ENCODE measurements around the gene NID2. TPM values are rescaled to one million over a fixed set of nuclear protein-coding genes. Genes with fewer than 3 reads are reported as not detected.

Gene NID2
- total and polyA plus RNA-seq, 4 donors, result 3.4 to 116 (median 7.8) TPM

GRCh38 chr14:52080808-52081755 is 12.2 kb upstream of the NID2 start:
- DNase-seq (no peak), ATAC-seq (ENCODE audit: insufficient read depth, low FRiP score) (no peak)
- no peak for TF ChIP-seq CTCF (IDR thresholded peaks at IDR 0.05; ENCODE audit: control extremely low read depth, extremely low read depth)
- Histone ChIP-seq H3K9me3 (ENCODE audit: control insufficient read depth in 4 of 4, insufficient read depth in 3 of 4, low read length in 3 of 4) (peaks cover 0 to 5% (median 0%) of the 10 kb centered on the region in 4 donors), H3K4me3 (no peak overlapping the region), H3K27me3 (ENCODE audit: control insufficient read depth in 3 of 3, insufficient read depth in 3 of 3, low read length in 2 of 3) (no peaks in the 10 kb centered on the region), H3K27ac (ENCODE audit: low read depth in 1 of 2, low read length in 1 of 2) (peak overlapping the region in 1 of 2 donors; percentile 9), H3K9ac (ENCODE audit: insufficient read depth in 1 of 2, low read length in 2 of 2) (no peak overlapping the region), H3K4me1 (ENCODE audit: control insufficient read depth in 5 of 5, insufficient read depth in 5 of 5, low read length in 5 of 5) (peaks cover 0 to 18% (median 4%) of the 10 kb centered on the region in 5 donors), H3K36me3 (ENCODE audit: control insufficient read depth in 4 of 4, insufficient read depth in 4 of 4, low read length in 4 of 4) (no peaks in the 10 kb centered on the region)
- WGBS, 2 donors, result 70 to 81% methylated on average over 4 of the region's 4 CpGs

GRCh38 chr14:52080158-52080800 is 11.4 kb upstream of the NID2 start:
- Histone ChIP-seq H3K36me3 (ENCODE audit: control insufficient read depth in 4 of 4, insufficient read depth in 4 of 4, low read length in 4 of 4) (no peaks in the 10 kb centered on the region), H3K4me3 (no peak overlapping the region), H3K27me3 (ENCODE audit: control insufficient read depth in 3 of 3, insufficient read depth in 3 of 3, low read length in 2 of 3) (no peaks in the 10 kb centered on the region), H3K9ac (ENCODE audit: insufficient read depth in 1 of 2, low read length in 2 of 2) (no peak overlapping the region), H3K27ac (ENCODE audit: low read depth in 1 of 2, low read length in 1 of 2) (no peak overlapping the region), H3K9me3 (ENCODE audit: control insufficient read depth in 4 of 4, insufficient read depth in 3 of 4, low read length in 3 of 4) (peaks cover 0 to 5% (median 0%) of the 10 kb centered on the region in 4 donors), H3K4me1 (ENCODE audit: control insufficient read depth in 5 of 5, insufficient read depth in 5 of 5, low read length in 5 of 5) (peaks cover 0 to 23% (median 8%) of the 10 kb centered on the region in 5 donors)
- no peak for TF ChIP-seq CTCF (IDR thresholded peaks at IDR 0.05; ENCODE audit: control extremely low read depth, extremely low read depth)
- DNase-seq (no peak), ATAC-seq (ENCODE audit: insufficient read depth, low FRiP score) (no peak)
- 75 to 88% methylated on average over 2 of the region's 2 CpGs for WGBS, 2 donors

GRCh38 chr14:52079239-52079959 is 10.5 kb upstream of the NID2 start:
- no peak for ATAC-seq (ENCODE audit: insufficient read depth, low FRiP score)
- Histone ChIP-seq H3K27ac (ENCODE audit: low read depth in 1 of 2, low read length in 1 of 2) (no peak overlapping the region), H3K4me1 (ENCODE audit: control insufficient read depth in 5 of 5, insufficient read depth in 5 of 5, low read length in 5 of 5) (peaks cover 0 to 23% (median 8%) of the 10 kb centered on the region in 5 donors), H3K9me3 (ENCODE audit: control insufficient read depth in 4 of 4, insufficient read depth in 3 of 4, low read length in 3 of 4) (no peaks in the 10 kb centered on the region), H3K27me3 (ENCODE audit: control insufficient read depth in 3 of 3, insufficient read depth in 3 of 3, low read length in 2 of 3) (no peaks in the 10 kb centered on the region), H3K36me3 (ENCODE audit: control insufficient read depth in 4 of 4, insufficient read depth in 4 of 4, low read length in 4 of 4) (no peaks in the 10 kb centered on the region), H3K4me3 (no peak overlapping the region), H3K9ac (ENCODE audit: insufficient read depth in 1 of 2, low read length in 2 of 2) (no peak overlapping the region)
- 73 to 80% methylated on average over 7 of the region's 7 CpGs for WGBS, 2 donors
- DNase-seq, result no peak
- no peak for TF ChIP-seq CTCF (IDR thresholded peaks at IDR 0.05; ENCODE audit: control extremely low read depth, extremely low read depth)
